Measurements from ENCODE around the gene COP1. TPM values are rescaled to one million over a fixed set of nuclear protein-coding genes. Genes with fewer than 3 reads are reported as not detected.
"Not testable (repeated sequence)": the region's sequence is repeated elsewhere in the genome, so short reads cannot be mapped to it uniquely, and the experiment has no call there.

COP1 gene
- total and polyA plus RNA-seq, 12 donors, result 17.9 to 55.2 (median 23.6) TPM

GRCh38 chr1:176029609-176030008 is 177.5 kb downstream of the COP1 start:
- WGBS, 2 donors, result 98 to 99% methylated on average over 2 of the region's 2 CpGs
- ATAC-seq, result no peak

GRCh38 chr1:176029155-176029554 is 177.9 kb downstream of the COP1 start:
- H3K9me3 ChIP-seq, result no peaks in the 10 kb centered on the region
- H3K4me3 ChIP-seq, result no peak overlapping the region
- no peaks in the 10 kb centered on the region for H3K27me3 ChIP-seq
- no peak for TF ChIP-seq CTCF (IDR thresholded peaks at IDR 0.05)
- no peak for ATAC-seq
- H3K27ac ChIP-seq, result no peak overlapping the region
- no peak for DNase-seq
- intact Hi-C loops (cut with DNase I), result no loop called here
- peaks cover 0 to 42% (median 3%) of the 10 kb centered on the region in 9 donors for H3K36me3 ChIP-seq
- H3K4me1 ChIP-seq, result peaks cover 0 to 3% (median 0%) of the 10 kb centered on the region in 9 donors

More at GRCh38 chr1:176029609-176030008, 177.5 kb downstream of the COP1 start:
- DNase-seq, result no peak
- no peak for TF ChIP-seq CTCF (IDR thresholded peaks at IDR 0.05)
- intact Hi-C loops (cut with DNase I), result no loop called here
- Histone ChIP-seq H3K4me3 (no peak overlapping the region), H3K9me3 (no peaks in the 10 kb centered on the region), H3K4me1 (peaks cover 0 to 4% (median 0%) of the 10 kb centered on the region in 9 donors), H3K36me3 (peaks cover 0 to 42% (median 3%) of the 10 kb centered on the region in 9 donors), H3K27me3 (no peaks in the 10 kb centered on the region), H3K27ac (no peak overlapping the region)

DNA sequence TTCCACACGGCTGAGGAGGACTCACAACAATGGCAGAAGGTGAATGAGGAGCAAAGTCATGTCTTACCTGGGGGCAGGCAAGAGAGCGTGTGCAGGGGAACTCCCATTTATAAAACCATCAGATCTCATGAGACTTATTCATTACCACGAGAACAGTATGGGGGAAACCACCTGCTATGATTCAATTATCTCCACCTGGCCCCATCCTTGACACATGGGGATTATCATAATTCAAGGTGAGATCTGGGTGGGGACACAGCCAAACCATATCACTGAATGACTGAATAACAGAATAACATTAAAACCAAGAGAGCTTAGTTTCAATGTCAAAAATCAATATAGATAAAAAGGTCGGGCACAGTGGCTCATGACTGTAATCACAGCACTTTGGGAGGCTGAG is 179.2 kb downstream of the COP1 start:
- ATAC-seq; H3K4me3 ChIP-seq; DNase-seq; H3K4me1 ChIP-seq; intact Hi-C loops (cut with DNase I); H3K27ac ChIP-seq; H3K9me3 ChIP-seq; H3K27me3 ChIP-seq: not testable (repeated sequence)
- 86 to 88% methylated on average over 4 of the region's 4 CpGs for WGBS, 2 donors
- H3K36me3 ChIP-seq, result peaks cover 0 to 40% (median 3%) of the 10 kb centered on the region in 9 donors

GRCh38 chr1:176022574-176022973 is 184.5 kb downstream of the COP1 start:
- intact Hi-C loops (cut with DNase I), result no loop called here
- no peak for TF ChIP-seq CTCF (IDR thresholded peaks at IDR 0.05)
- no peaks in the 10 kb centered on the region for H3K9me3 ChIP-seq
- H3K4me1 ChIP-seq, result no peaks in the 10 kb centered on the region
- no peak for ATAC-seq
- H3K27me3 ChIP-seq, result no peaks in the 10 kb centered on the region
- H3K36me3 ChIP-seq, result peaks cover 0 to 57% (median 8%) of the 10 kb centered on the region in 9 donors
- WGBS, 2 donors, result 79 to 93% methylated on average over 3 of the region's 3 CpGs
- no peak overlapping the region for H3K4me3 ChIP-seq
- H3K27ac ChIP-seq, result no peak overlapping the region
- no peak for DNase-seq

DNA sequence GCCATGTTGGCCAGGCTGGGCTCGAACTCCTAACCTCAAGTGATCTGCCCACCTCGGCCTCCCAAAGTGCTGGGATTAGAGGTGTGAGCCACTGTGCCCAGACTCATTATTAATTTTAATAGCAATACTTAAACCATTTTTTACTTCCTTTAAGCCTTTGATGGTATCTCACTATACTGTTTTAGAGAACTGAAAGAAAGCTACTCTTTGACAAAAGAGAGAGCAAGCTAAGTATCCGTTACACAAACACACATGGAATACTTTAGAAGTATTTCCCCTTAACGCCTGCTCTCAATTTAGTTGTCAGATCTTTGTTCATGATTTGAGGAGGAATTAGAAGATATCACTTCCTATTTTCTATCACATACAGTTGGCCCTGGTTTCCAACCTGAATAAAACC is 189.4 kb downstream of the COP1 start:
- intact Hi-C loops (cut with DNase I), result no loop called here
- no peak for TF ChIP-seq CTCF (IDR thresholded peaks at IDR 0.05)
- Histone ChIP-seq H3K9me3 (peaks cover 0 to 3% (median 0%) of the 10 kb centered on the region in 11 donors), H3K36me3 (peaks cover 0 to 61% (median 5%) of the 10 kb centered on the region in 9 donors), H3K27ac (no peak overlapping the region), H3K4me1 (no peaks in the 10 kb centered on the region), H3K27me3 (no peaks in the 10 kb centered on the region), H3K4me3 (no peak overlapping the region)
- 92 to 96% methylated on average over 4 of the region's 4 CpGs for WGBS, 2 donors
- DNase-seq, result no peak
- ATAC-seq, result no peak

All from heart right ventricle (tissue), 16 donors.